Measurements from ENCODE around the gene MGAT4D.

- TF ChIP-seq CTCF (conservative IDR thresholded peaks at IDR 0.05 in 1 of 2, IDR thresholded peaks at IDR 0.05 in 1 of 2; ENCODE audit: low read depth in 1 of 2, low read length in 2 of 2) (no peak), EZH2 (IDR thresholded peaks at IDR 0.05; ENCODE audit: low read length, missing control alignments) (no peak)
Measured at GRCh38 chr4:140395668-140396067, 102.4 kb downstream of the MGAT4D start.
